Endothelial cell of umbilical vein (primary cell): ENCODE results near the gene TMSB10.

Source experiments
- POLR2A ChIP-seq: IDR thresholded peaks from 2 replicates; pipeline ENCODE4 v1.6.1; 2012; ENCODE audit warnings: low read depth, mild to moderate bottlenecking, control low read depth, low read length
- TF ChIP-seq, protein P1 (sequence below), 2 donors: IDR thresholded peaks; 1 replicate in 1 of 2; 2 replicates in 1 of 2; pipeline ENCODE4 v1.5.1; 2011; ENCODE audit warnings: low read length in 2 of 2, mild to moderate bottlenecking in 2 of 2, moderate library complexity in 2 of 2, control low read depth in 1 of 2, inconsistent platforms in 1 of 2, low read depth in 1 of 2; ENCODE audit not compliant: insufficient read depth in 1 of 2; ENCODE audit errors: extremely low read depth in 1 of 2

DNA sequence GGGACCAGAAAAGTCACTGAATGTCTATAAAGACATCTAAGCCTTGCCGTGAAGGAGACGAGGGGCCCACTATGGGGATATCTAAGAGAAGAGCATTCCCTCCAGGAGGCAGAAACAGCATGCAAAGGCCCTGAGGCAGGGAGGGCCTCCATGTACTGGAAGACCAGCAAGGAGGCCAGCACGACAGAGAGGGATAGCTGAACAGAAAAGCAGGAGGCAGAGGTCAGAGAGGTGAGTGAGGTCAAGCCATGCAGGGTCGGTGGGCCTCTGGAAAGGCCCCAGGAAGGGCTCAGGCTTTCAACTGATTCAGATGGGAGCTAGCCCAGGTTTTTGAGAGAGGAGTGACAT lies 30.3 kb upstream of the TMSB10 start:
- TF ChIP-seq, protein P1, sequence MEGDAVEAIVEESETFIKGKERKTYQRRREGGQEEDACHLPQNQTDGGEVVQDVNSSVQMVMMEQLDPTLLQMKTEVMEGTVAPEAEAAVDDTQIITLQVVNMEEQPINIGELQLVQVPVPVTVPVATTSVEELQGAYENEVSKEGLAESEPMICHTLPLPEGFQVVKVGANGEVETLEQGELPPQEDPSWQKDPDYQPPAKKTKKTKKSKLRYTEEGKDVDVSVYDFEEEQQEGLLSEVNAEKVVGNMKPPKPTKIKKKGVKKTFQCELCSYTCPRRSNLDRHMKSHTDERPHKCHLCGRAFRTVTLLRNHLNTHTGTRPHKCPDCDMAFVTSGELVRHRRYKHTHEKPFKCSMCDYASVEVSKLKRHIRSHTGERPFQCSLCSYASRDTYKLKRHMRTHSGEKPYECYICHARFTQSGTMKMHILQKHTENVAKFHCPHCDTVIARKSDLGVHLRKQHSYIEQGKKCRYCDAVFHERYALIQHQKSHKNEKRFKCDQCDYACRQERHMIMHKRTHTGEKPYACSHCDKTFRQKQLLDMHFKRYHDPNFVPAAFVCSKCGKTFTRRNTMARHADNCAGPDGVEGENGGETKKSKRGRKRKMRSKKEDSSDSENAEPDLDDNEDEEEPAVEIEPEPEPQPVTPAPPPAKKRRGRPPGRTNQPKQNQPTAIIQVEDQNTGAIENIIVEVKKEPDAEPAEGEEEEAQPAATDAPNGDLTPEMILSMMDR (IDR thresholded peaks at IDR 0.05; ENCODE audit: extremely low read depth in 1 of 2, insufficient read depth in 1 of 2, low read depth in 1 of 2, low read length in 2 of 2): no peak
- TF ChIP-seq POLR2A: no peak
